ENCODE measurements around the gene CARTPT. TPM values are rescaled to one million over a fixed set of nuclear protein-coding genes. Genes with fewer than 3 reads are reported as not detected.
A peak's percentile ranks its signal among the peaks of the same experiment; 100 is the strongest.

The CARTPT gene
- total RNA-seq, 1 experiment from 2014 or later, result not detected

DNA sequence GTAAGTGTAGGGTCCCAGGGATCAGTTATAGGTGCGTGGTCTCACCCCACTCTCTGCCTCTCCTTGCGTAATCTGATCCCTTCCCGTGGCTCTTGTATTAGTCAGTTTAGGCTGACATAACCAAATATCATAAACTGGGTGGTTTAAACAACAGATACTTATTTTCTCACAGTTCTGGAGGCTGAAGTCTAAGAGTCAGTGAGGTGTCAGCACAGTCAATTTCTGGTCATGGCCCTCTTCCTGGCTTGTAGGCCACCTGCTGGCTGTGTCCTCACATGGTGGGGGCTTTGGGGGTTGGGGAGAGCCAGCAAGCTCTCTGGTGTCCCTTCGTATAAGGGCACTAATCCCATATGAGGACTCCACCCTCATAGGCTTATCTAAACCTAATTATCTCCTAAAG lies 32.3 kb downstream of the CARTPT start:
- POLR2A ChIA-PET, result interaction anchor here (0.6 kb wide), 1 partner anchor 79 kb away, joined by 3 read pairs; no protein-coding TSS in a partner anchor
- Histone ChIP-seq H3K4me1 (no peaks in the 10 kb centered on the region), H3K9me3 (no peaks in the 10 kb centered on the region), H3K36me3 (ENCODE audit: control insufficient read depth, insufficient read depth, low read length) (no peaks in the 10 kb centered on the region), H3K27me3 (replicated peaks; ENCODE audit: control insufficient read depth, insufficient read depth, low read length) (no peaks in the 10 kb centered on the region), H3K4me3 (ENCODE audit: low read depth, low read length) (no peak overlapping the region)
- CTCF ChIA-PET, result no interaction called here
- intact Hi-C loops (cut with micrococcal nuclease; ENCODE audit: unreplicated experiment), result loop anchor here (10.0 kb wide), 1 partner anchor 217 kb away; no protein-coding TSS in a partner anchor
- BruUV-seq (replicated peaks), result no TSS peak
- Mint-ChIP-seq H3K27ac (ENCODE audit: unreplicated experiment) (no peak overlapping the region), H3K36me3 (ENCODE audit: insufficient read depth, unreplicated experiment) (no peaks in the 10 kb centered on the region), H3K4me1 (ENCODE audit: low read depth, unreplicated experiment) (no peaks in the 10 kb centered on the region), H3K4me3 (ENCODE audit: unreplicated experiment) (no peak overlapping the region), H3K27me3 (ENCODE audit: insufficient read depth, unreplicated experiment) (no peaks in the 10 kb centered on the region), H3K9me3 (ENCODE audit: unreplicated experiment) (peaks cover 7% of the 10 kb centered on the region)
- DNase-seq, result no peak
- TF ChIP-seq, protein P1, sequence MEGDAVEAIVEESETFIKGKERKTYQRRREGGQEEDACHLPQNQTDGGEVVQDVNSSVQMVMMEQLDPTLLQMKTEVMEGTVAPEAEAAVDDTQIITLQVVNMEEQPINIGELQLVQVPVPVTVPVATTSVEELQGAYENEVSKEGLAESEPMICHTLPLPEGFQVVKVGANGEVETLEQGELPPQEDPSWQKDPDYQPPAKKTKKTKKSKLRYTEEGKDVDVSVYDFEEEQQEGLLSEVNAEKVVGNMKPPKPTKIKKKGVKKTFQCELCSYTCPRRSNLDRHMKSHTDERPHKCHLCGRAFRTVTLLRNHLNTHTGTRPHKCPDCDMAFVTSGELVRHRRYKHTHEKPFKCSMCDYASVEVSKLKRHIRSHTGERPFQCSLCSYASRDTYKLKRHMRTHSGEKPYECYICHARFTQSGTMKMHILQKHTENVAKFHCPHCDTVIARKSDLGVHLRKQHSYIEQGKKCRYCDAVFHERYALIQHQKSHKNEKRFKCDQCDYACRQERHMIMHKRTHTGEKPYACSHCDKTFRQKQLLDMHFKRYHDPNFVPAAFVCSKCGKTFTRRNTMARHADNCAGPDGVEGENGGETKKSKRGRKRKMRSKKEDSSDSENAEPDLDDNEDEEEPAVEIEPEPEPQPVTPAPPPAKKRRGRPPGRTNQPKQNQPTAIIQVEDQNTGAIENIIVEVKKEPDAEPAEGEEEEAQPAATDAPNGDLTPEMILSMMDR (IDR thresholded peaks at IDR 0.05; ENCODE audit: insufficient read depth in 1 of 2, low read depth in 1 of 2, low read length in 1 of 2, severe bottlenecking in 1 of 2, unreplicated experiment in 1 of 2), result peak in 1 of 2 experiments; percentile 3

DNA sequence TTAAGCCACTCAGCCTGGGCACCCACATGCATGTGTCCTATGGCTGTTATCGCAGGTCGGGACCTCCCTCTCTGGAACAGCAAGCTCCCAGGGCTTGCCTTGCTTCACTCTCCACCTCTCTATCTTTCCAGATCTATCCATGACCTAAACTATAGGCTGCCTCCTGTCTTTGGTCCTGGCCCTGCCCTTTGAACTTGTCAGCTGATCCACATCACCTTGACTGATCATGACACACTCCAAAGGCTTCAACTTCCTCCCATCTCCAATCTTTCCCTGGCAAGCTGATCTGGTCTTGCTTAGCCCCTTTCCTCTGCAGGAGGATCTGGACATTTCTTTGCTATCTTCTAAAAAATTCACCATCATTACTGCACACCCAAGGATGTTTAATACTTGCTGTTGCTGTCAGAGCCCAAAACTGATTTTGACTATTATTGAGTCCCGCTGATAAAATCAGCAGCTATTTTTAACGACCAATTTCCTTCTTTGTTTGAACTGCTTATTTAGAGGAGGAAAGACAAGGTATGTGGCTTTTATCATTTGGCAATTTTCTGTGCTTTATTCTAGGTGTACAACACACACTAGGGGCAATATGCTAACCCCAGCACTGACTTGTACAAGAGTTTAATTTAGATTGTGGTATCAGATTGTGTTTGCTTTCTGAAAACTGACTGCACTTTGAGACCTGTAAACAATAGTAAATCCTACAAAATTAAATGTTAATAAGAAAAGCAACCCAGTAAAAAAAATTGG lies 33.5 kb downstream of the CARTPT start:
- H3K9me3 ChIP-seq, result no peaks in the 10 kb centered on the region
- BruUV-seq (replicated peaks), result no TSS peak
- DNase-seq, result no peak
- ChIA-PET POLR2A (no interaction called here), CTCF (no interaction called here)
- no peaks in the 10 kb centered on the region for H3K36me3 ChIP-seq (ENCODE audit: control insufficient read depth, insufficient read depth, low read length)
- intact Hi-C loops (cut with micrococcal nuclease; ENCODE audit: unreplicated experiment), result loop anchor here (10.0 kb wide), 1 partner anchor 218 kb away; no protein-coding TSS in a partner anchor
- H3K4me1 ChIP-seq, result no peaks in the 10 kb centered on the region
- Mint-ChIP-seq H3K4me1 (ENCODE audit: low read depth, unreplicated experiment) (no peaks in the 10 kb centered on the region), H3K4me3 (ENCODE audit: unreplicated experiment) (no peak overlapping the region), H3K9me3 (ENCODE audit: unreplicated experiment) (peaks cover 7% of the 10 kb centered on the region), H3K27me3 (ENCODE audit: insufficient read depth, unreplicated experiment) (no peaks in the 10 kb centered on the region), H3K36me3 (ENCODE audit: insufficient read depth, unreplicated experiment) (no peaks in the 10 kb centered on the region), H3K27ac (ENCODE audit: unreplicated experiment) (no peak overlapping the region)
- TF ChIP-seq, protein P1 (IDR thresholded peaks at IDR 0.05; ENCODE audit: insufficient read depth in 1 of 2, low read depth in 1 of 2, low read length in 1 of 2, severe bottlenecking in 1 of 2, unreplicated experiment in 1 of 2), result no peak
- H3K27me3 ChIP-seq (replicated peaks; ENCODE audit: control insufficient read depth, insufficient read depth, low read length), result no peaks in the 10 kb centered on the region
- H3K4me3 ChIP-seq (ENCODE audit: low read depth, low read length), result no peak overlapping the region

DNA sequence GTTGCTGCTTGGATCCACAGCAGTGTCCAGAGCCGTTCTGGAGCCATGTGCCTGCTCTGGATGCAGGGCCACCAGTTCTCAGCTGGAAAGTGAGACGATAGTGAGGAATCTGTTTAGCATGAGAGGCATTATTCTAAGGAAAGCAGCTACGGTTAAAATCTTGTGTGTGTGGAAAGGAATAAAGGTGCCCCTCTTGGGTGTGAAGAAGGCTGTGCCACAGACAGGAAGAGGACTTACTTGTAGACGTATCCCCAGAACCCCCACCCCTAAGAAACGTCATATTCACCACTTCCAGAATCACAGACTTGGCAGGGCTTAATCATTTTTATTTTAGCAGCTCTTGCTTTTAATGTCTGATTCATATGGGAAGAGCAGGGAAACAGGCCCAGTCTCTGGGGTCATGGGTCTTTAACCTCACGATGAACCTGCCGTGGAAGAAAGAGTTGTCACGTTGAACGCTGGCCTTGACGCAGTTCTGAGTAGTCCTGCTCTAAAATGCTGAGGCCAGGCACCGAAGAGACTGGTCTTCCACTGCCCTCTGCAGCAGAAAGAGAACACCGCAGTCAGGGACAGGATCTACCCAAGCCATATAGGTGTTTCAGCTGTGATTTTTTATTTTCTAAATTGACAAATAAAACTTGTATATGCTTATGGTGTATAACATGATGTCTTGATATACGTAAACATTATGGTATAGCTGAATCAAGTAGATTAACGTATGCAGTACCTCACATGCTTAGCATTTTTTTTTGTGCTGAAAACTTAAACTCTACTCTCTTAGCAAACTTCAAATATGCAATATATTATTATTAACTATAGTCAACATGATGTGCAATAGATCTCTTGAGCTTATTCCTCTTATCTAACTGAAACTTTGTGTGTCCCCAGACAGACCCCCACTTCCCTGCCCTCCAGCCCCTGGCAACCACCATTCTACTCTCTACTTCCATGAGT lies 38.8 kb downstream of the CARTPT start:
- intact Hi-C loops (cut with micrococcal nuclease; ENCODE audit: unreplicated experiment), result loop anchor here (1.0 to 10.0 kb wide), 6 partner anchors 66 to 283 kb away; partner anchors contain the start of gene MCCC2
- POLR2A ChIA-PET, result no interaction called here
- H3K4me3 Mint-ChIP-seq (ENCODE audit: unreplicated experiment), result no peak overlapping the region
- H3K4me1 ChIP-seq, result no peaks in the 10 kb centered on the region
- H3K9me3 ChIP-seq, result no peaks in the 10 kb centered on the region; the same call in none of the 2 replicates
- DNase-seq, result peak; percentile 62 to 68
- peaks cover 3% of the 10 kb centered on the region for H3K27me3 Mint-ChIP-seq (ENCODE audit: insufficient read depth, unreplicated experiment)
- TF ChIP-seq, protein P1 (IDR thresholded peaks at IDR 0.05; ENCODE audit: insufficient read depth in 1 of 2, low read depth in 1 of 2, low read length in 1 of 2, severe bottlenecking in 1 of 2, unreplicated experiment in 1 of 2), result peak; percentile 76 to 90
- peaks cover 1% of the 10 kb centered on the region; the same call in 1 of the 2 replicates for H3K27me3 ChIP-seq (replicated peaks; ENCODE audit: control insufficient read depth, insufficient read depth, low read length)
- H3K4me1 Mint-ChIP-seq (ENCODE audit: low read depth, unreplicated experiment), result no peaks in the 10 kb centered on the region
- H3K36me3 ChIP-seq (ENCODE audit: control insufficient read depth, insufficient read depth, low read length), result no peaks in the 10 kb centered on the region
- CTCF ChIA-PET, result interaction anchor here (1.1 to 1.5 kb wide), 2 partner anchors 171 to 283 kb away, joined by 3 to 6 read pairs; partner anchors contain the start of gene MCCC2
- no peaks in the 10 kb centered on the region for H3K36me3 Mint-ChIP-seq (ENCODE audit: insufficient read depth, unreplicated experiment)
- BruUV-seq (replicated peaks), result no TSS peak
- H3K9me3 Mint-ChIP-seq (ENCODE audit: unreplicated experiment), result no peaks in the 10 kb centered on the region
- H3K27ac Mint-ChIP-seq (ENCODE audit: unreplicated experiment), result no peak overlapping the region
- H3K4me3 ChIP-seq (ENCODE audit: low read depth, low read length), result no peak overlapping the region
